GM12878 (cell line): ENCODE data around the gene KRTAP10-8. TPM values are rescaled to one million over a fixed set of nuclear protein-coding genes. Genes with fewer than 3 reads are reported as not detected.

Experiments
- ATAC-seq: fragments of 200-7000 bp; cut with Tn5 transposase; 3 replicates; pipeline ENCODE4 v1.9.1; 2020; ENCODE audit warnings: mild to moderate bottlenecking, moderate library complexity
- BruUV-seq: library from RNA; stranded (reverse); fragments of 400-500 nt; replicated peaks from 2 replicates; lab custom pipeline; 2021; lab: Mats Ljungman, UMichigan
- CTCF ChIA-PET: fragments of 300-600 bp; sonication (Branson Sonifier 250); formaldehyde crosslinking; extraction: SDS; loops from one replicate; lab custom pipeline; 2021; ENCODE audit warnings: inconsistent platforms; lab: Yijun Ruan, JAX
- POLR2A ChIA-PET: fragments of 350-600 bp; formaldehyde crosslinking; extraction: SDS; loops from one replicate; lab custom pipeline; 2021; ENCODE audit warnings: inconsistent platforms; lab: Charles Lee
- RAD21 ChIA-PET: fragments of 300-600 bp; sonication (Branson Sonifier 250); formaldehyde crosslinking; loops from one replicate; lab custom pipeline; 2023; ENCODE audit warnings: antibody characterized with exemption; ENCODE audit not compliant: unreplicated experiment; lab: Charles Lee
- SMC1A ChIA-PET: fragments of 300-600 bp; sonication (Branson Sonifier 250); formaldehyde crosslinking; loops from one replicate; lab custom pipeline; 2023; ENCODE audit not compliant: unreplicated experiment, uncharacterized antibody; lab: Charles Lee
- DNase-seq: peaks from one replicate; pipeline ENCODE4 v3.0.0-alpha.2; 2011; ENCODE audit warnings: low read depth, low spot score
- FAIRE-seq: peaks from 3 replicates; lab custom pipeline; 2011; peaks lifted over from hg19 to GRCh38; lab: Jason Lieb, UNC
- H2AFZ ChIP-seq: 2 replicates; pipeline ENCODE4 v1.6.0; 2011; ENCODE audit warnings: low read depth, low read length, control low read depth; ENCODE audit not compliant: control insufficient read depth
- H3K27ac ChIP-seq: 2 replicates; pipeline ENCODE4 v1.5.1; 2011; ENCODE audit warnings: control low read depth; ENCODE audit not compliant: control insufficient read depth, insufficient read depth
- H3K27me3 ChIP-seq, 2 experiments: replicated peaks in 1 of 2; 2 replicates each; pipeline versions ENCODE4 v1.6.0 to v1.6.1; 2011; ENCODE audit warnings: low read length in 1 of 2; ENCODE audit not compliant: control insufficient read depth in 2 of 2, insufficient read depth in 2 of 2
- H3K36me3 ChIP-seq, 2 experiments: 2 replicates each; pipeline ENCODE4 v1.5.1; 2011; ENCODE audit warnings: low read length in 1 of 2; ENCODE audit not compliant: control insufficient read depth in 2 of 2, insufficient read depth in 2 of 2
- H3K4me1 ChIP-seq: 2 replicates; pipeline ENCODE4 v1.6.1; 2011; ENCODE audit warnings: mild to moderate bottlenecking, low read length, moderate library complexity, mixed read lengths; ENCODE audit not compliant: control insufficient read depth, insufficient read depth
- H3K4me2 ChIP-seq: 2 replicates; pipeline ENCODE4 v1.6.0; 2011; ENCODE audit warnings: control low read depth; ENCODE audit not compliant: control insufficient read depth, insufficient read depth
- H3K4me3 ChIP-seq: fragments of 200-600 bp; sonication (generic); 2 replicates; pipeline ENCODE4 v1.5.1; 2016
- H3K79me2 ChIP-seq: 2 replicates; pipeline ENCODE4 v1.6.0; 2011; ENCODE audit warnings: low read length; ENCODE audit not compliant: control insufficient read depth, insufficient read depth
- H3K9ac ChIP-seq: 2 replicates; pipeline ENCODE4 v1.8.0; 2011; ENCODE audit warnings: low read length, control low read depth, mixed read lengths; ENCODE audit not compliant: control insufficient read depth, insufficient read depth
- H3K9me3 ChIP-seq: replicated peaks from 3 replicates; pipeline ENCODE4 v1.5.1; 2011; ENCODE audit warnings: mild to moderate bottlenecking, low read length; ENCODE audit not compliant: control insufficient read depth, insufficient read depth
- H4K20me1 ChIP-seq: 2 replicates; pipeline ENCODE4 v1.6.0; 2011; ENCODE audit not compliant: control insufficient read depth, insufficient read depth
- BHLHE40 ChIP-seq, 2 experiments: fragments of 450-650 bp in 1 of 2; IDR thresholded peaks; 2 replicates each; pipeline ENCODE4 v1.6.1; 2011 to 2017; ENCODE audit warnings: low read depth in 2 of 2, borderline replicate concordance in 1 of 2, improper control_type of control experiment in 1 of 2, low read length in 1 of 2, mild to moderate bottlenecking in 1 of 2
- CREB1 ChIP-seq: IDR thresholded peaks from 2 replicates; pipeline ENCODE4 v1.6.1; 2012; ENCODE audit warnings: low read depth, mild to moderate bottlenecking, inconsistent platforms
- ESRRA ChIP-seq: IDR thresholded peaks from 2 replicates; pipeline ENCODE4 v1.6.1; 2012; ENCODE audit warnings: mild to moderate bottlenecking, low read length, improper control_type of control experiment
- IRF3 ChIP-seq: fragments of 450-650 bp; IDR thresholded peaks from 2 replicates; pipeline ENCODE4 v1.6.1; 2014; ENCODE audit warnings: mild to moderate bottlenecking
- MTA3 ChIP-seq: IDR thresholded peaks from 2 replicates; pipeline ENCODE4 v1.6.1; 2012; ENCODE audit warnings: low read length, inconsistent platforms, borderline replicate concordance
- NFIC ChIP-seq: IDR thresholded peaks from 2 replicates; pipeline ENCODE4 v1.6.1; 2012; ENCODE audit warnings: low read depth, mild to moderate bottlenecking, inconsistent platforms, low read length, moderate library complexity
- PAX5 ChIP-seq: IDR thresholded peaks from 2 replicates; pipeline ENCODE4 v1.6.1; 2011; ENCODE audit warnings: low read depth, low read length, borderline replicate concordance
- PML ChIP-seq: IDR thresholded peaks from 2 replicates; pipeline ENCODE4 v1.6.1; 2012; ENCODE audit warnings: low read length, inconsistent platforms
- REST ChIP-seq: IDR thresholded peaks from 2 replicates; pipeline ENCODE4 v1.6.1; 2012; ENCODE audit warnings: mild to moderate bottlenecking, low read depth, low read length
- SIX5 ChIP-seq: IDR thresholded peaks from 2 replicates; pipeline ENCODE4 v1.6.1; 2011; ENCODE audit warnings: mild to moderate bottlenecking, low read depth, low read length, moderate library complexity; ENCODE audit not compliant: severe bottlenecking
- SREBF2 ChIP-seq: IDR thresholded peaks from 2 replicates; pipeline ENCODE4 v1.6.1; 2012; ENCODE audit warnings: mild to moderate bottlenecking, low read length
- TCF7 ChIP-seq: IDR thresholded peaks from 2 replicates; pipeline ENCODE4 v1.6.1; 2014; ENCODE audit warnings: antibody characterized with exemption, borderline replicate concordance
- ZSCAN29 ChIP-seq: fragments of 450-650 bp; IDR thresholded peaks from 2 replicates; pipeline ENCODE4 v1.6.1; 2017; ENCODE audit warnings: mild to moderate bottlenecking, moderate library complexity
- WGBS: methylation state at CpG from one replicate; pipeline ENCODE4 v1.1.6; 2016; ENCODE audit warnings: low lambda C conversion rate; ENCODE audit not compliant: insufficient replicate concordance, insufficient coverage; ENCODE audit errors: missing lambda C conversion rate; 5-methylcytosine and 5-hydroxymethylcytosine counted together
- in situ Hi-C: fragments of 300-500 bp; cut with MboI; formaldehyde crosslinking; loops from 9 replicates; pipeline ENCODE4 v1.14.3; 2018; ENCODE audit warnings: mixed read lengths
- intact Hi-C: fragments of 100-400 bp; cut with micrococcal nuclease; formaldehyde crosslinking; loops from one replicate; pipeline ENCODE4 v1.14.2; 2022; ENCODE audit not compliant: unreplicated experiment
- polyA plus RNA-seq, 11 experiments: library from polyadenylated mRNA; depleted of rRNA in 4 of 11; unstranded in 6 of 11; stranded (reverse) in 5 of 11; fragments of >200 nt; fragmentation: Nextera tagmentation in 4 of 11; fragmentation: Illumina TruSeq in 1 of 11; extraction: Ambion mirVana in 4 of 11; extraction: Trizol in 1 of 11; gene quantifications; 1 replicate in 1 of 11; 2 replicates in 10 of 11; pipeline versions ENCODE4 v1.2.1 to v1.2.3, GENCODE V29; 2011 to 2016; ENCODE audit warnings: inconsistent platforms in 2 of 11, missing spikeins in 2 of 11, low read depth in 1 of 11
- total RNA-seq, 4 experiments: library from RNA; depleted of rRNA in 3 of 4; stranded (reverse); fragments of >200 nt in 3 of 4; fragmentation: Illumina TruSeq in 1 of 4; extraction: Trizol in 1 of 4; gene quantifications; 2 replicates each; pipeline versions ENCODE4 v1.2.1 to v1.2.3, GENCODE V29; 2013 to 2021
- TF ChIP-seq, protein P1 (sequence below): fragments of 450-650 bp; formaldehyde crosslinking; IDR thresholded peaks from 2 replicates; pipeline ENCODE4 v1.4.0; 2022; ENCODE audit warnings: mild to moderate bottlenecking, moderate library complexity
- TF ChIP-seq, protein P2 (sequence below): fragments of 450-650 bp; IDR thresholded peaks from 2 replicates; pipeline ENCODE4 v1.6.1; 2016; ENCODE audit warnings: mild to moderate bottlenecking

The KRTAP10-8 gene
- total and polyA plus RNA-seq, 10 of the 15 experiments (the other 5 are each of a cell fraction or from before 2014, with no cell fraction given): not detected

DNA sequence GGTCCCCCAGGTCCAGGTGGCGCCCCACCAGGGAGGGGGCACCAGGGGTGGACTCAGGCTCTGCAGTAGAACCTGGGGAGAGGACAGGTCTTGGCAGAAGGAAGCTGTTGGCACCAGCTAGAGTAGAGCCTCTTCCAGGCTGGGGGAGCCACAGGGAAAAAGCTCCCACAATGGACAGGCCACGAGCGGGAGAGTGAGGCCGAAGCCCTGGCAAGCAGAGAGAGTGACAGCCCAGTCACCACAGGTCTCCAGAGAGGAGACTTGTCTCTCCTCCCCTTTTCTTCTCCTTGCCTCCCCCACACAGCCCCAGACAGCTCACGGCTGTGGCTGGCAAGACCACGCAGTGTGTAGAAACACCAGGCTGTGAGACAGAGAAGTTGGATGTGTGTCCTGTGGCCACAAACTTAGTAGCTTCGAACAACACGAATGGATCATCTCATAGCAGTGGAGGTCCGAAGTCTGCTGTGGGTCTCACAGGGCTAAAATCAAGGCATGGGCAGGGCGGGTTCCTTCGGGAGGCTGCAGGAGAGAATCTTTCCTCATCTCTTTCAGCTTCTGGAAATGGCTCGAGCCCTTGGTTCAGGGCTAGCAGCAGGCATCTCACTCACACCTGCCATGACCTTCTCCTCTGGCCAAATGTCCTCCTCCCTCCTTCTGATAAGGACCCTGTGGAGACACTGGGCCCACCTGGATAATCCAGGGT is 39.2 kb downstream of the KRTAP10-8 start:
- no peak overlapping the region for H3K27ac ChIP-seq
- FAIRE-seq: no peak
- H3K27me3 ChIP-seq: no peaks in the 10 kb centered on the region
- BruUV-seq: no TSS peak
- RAD21 ChIA-PET: no interaction called here
- H3K36me3 ChIP-seq: no peaks in the 10 kb centered on the region
- no peaks in the 10 kb centered on the region for H3K79me2 ChIP-seq
- no peaks in the 10 kb centered on the region; the same call in 2 of the 3 replicates for H3K9me3 ChIP-seq
- no peak for ATAC-seq
- SMC1A ChIA-PET: no interaction called here
- TF ChIP-seq SIX5: no peak
- TF ChIP-seq ZSCAN29: no peak
- TF ChIP-seq TCF7: no peak
- no peak for TF ChIP-seq NFIC
- no peak for TF ChIP-seq BHLHE40 (IDR thresholded peaks at IDR 0.05; ENCODE audit: borderline replicate concordance in 1 of 2, low read depth in 2 of 2, low read length in 1 of 2)
- TF ChIP-seq, protein P1, sequence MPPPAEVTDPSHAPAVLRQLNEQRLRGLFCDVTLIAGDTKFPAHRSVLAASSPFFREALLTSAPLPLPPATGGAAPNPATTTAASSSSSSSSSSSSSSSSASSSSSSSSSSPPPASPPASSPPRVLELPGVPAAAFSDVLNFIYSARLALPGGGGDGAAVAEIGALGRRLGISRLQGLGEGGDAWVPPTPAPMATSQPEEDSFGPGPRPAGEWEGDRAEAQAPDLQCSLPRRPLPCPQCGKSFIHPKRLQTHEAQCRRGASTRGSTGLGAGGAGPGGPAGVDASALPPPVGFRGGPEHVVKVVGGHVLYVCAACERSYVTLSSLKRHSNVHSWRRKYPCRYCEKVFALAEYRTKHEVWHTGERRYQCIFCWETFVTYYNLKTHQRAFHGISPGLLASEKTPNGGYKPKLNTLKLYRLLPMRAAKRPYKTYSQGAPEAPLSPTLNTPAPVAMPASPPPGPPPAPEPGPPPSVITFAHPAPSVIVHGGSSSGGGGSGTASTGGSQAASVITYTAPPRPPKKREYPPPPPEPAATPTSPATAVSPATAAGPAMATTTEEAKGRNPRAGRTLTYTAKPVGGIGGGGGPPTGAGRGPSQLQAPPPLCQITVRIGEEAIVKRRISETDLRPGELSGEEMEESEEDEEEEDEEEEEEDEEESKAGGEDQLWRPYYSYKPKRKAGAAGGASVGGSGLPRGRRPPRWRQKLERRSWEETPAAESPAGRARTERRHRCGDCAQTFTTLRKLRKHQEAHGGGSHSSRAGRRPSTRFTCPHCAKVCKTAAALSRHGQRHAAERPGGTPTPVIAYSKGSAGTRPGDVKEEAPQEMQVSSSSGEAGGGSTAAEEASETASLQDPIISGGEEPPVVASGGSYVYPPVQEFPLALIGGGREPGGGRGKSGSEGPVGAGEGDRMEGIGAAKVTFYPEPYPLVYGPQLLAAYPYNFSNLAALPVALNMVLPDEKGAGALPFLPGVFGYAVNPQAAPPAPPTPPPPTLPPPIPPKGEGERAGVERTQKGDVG (CRISPR knock-in tag): no peak
- no peak for TF ChIP-seq PML
- no peak for TF ChIP-seq CREB1
- no peak for TF ChIP-seq REST
- TF ChIP-seq, protein P2, sequence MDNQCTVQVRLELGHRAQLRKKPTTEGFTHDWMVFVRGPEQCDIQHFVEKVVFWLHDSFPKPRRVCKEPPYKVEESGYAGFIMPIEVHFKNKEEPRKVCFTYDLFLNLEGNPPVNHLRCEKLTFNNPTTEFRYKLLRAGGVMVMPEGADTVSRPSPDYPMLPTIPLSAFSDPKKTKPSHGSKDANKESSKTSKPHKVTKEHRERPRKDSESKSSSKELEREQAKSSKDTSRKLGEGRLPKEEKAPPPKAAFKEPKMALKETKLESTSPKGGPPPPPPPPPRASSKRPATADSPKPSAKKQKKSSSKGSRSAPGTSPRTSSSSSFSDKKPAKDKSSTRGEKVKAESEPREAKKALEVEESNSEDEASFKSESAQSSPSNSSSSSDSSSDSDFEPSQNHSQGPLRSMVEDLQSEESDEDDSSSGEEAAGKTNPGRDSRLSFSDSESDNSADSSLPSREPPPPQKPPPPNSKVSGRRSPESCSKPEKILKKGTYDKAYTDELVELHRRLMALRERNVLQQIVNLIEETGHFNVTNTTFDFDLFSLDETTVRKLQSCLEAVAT: no peak
- TF ChIP-seq MTA3: no peak
- TF ChIP-seq IRF3: no peak
- no peak for TF ChIP-seq ESRRA
- TF ChIP-seq PAX5: no peak
- no peak for TF ChIP-seq SREBF2
- no peaks in the 10 kb centered on the region for H4K20me1 ChIP-seq
- no peak overlapping the region for H3K9ac ChIP-seq
- intact Hi-C loops: no loop called here
- 14% methylated on average over 12 of the region's 12 CpGs for WGBS
- POLR2A ChIA-PET: interaction anchor here (0.5 kb wide), 1 partner anchor 54 kb away, joined by 3 read pairs; no protein-coding TSS in a partner anchor
- CTCF ChIA-PET: no interaction called here
- no peak overlapping the region for H3K4me2 ChIP-seq
- H3K4me3 ChIP-seq: no peak overlapping the region
- no peaks in the 10 kb centered on the region for H3K4me1 ChIP-seq
- no peak overlapping the region for H2AFZ ChIP-seq
- in situ Hi-C loops: no loop called here
- no peak for DNase-seq
